HCT116 (cell line): ENCODE measurements around the gene FAM227A. TPM values are rescaled to one million over a fixed set of nuclear protein-coding genes. Genes with fewer than 3 reads are reported as not detected.

Source experiments
- ATAC-seq: fragments of 200-7000 bp; cut with Tn5 transposase; 2 replicates; pipeline ENCODE4 v1.9.1; 2020; ENCODE audit warnings: mild to moderate bottlenecking, moderate library complexity
- BruUV-seq: library from RNA; stranded (reverse); fragments of 400-500 nt; replicated peaks from 2 replicates; lab custom pipeline; 2021; lab: Mats Ljungman, UMichigan
- CTCF ChIA-PET: fragments of 300-600 bp; sonication (Branson Sonifier 250); formaldehyde crosslinking; loops from one replicate; lab custom pipeline; 2021; ENCODE audit warnings: antibody characterized with exemption; lab: Charles Lee
- POLR2A ChIA-PET: fragments of 300-600, 350-600 bp; sonication (Branson Sonifier 250); formaldehyde crosslinking; loops from one replicate; lab custom pipeline; 2021; ENCODE audit warnings: antibody characterized with exemption; lab: Charles Lee
- RAD21 ChIA-PET, 2 experiments: fragments of 300-600 bp; sonication (Branson Sonifier 250); formaldehyde crosslinking; loops; one replicate each; lab custom pipeline; 2023; ENCODE audit warnings: low total read pairs in 2 of 2; ENCODE audit not compliant: uncharacterized antibody in 2 of 2, unreplicated experiment in 2 of 2, low non-redundant PET in 1 of 2; lab: Charles Lee
- DNase-seq: peaks from one replicate; pipeline ENCODE4 v3.0.0-alpha.2; 2010; ENCODE audit warnings: low read depth, low spot score
- H2AFZ ChIP-seq: fragments of 200-600 bp; shearing (Covaris generic), sonication (generic); 2 replicates; pipeline ENCODE4 v1.6.1; 2017; ENCODE audit warnings: low read depth, mixed run types, mixed read lengths, antibody characterized with exemption, low read length; ENCODE audit not compliant: poor library complexity, severe bottlenecking
- H3K27ac ChIP-seq: 2 replicates; pipeline ENCODE4 v1.5.1; 2012; ENCODE audit warnings: low read depth, low read length
- H3K27me3 ChIP-seq: fragments of 200-600 bp; sonication (generic); 2 replicates; pipeline ENCODE4 v1.6.1; 2016; ENCODE audit warnings: mixed run types, low read length, mixed read lengths; ENCODE audit not compliant: insufficient read depth
- H3K36me3 ChIP-seq, 2 experiments: fragments of 200-500 bp in 1 of 2; fragments of 200-600 bp in 1 of 2; sonication (Bioruptor generic) in 1 of 2; sonication (generic) in 1 of 2; 2 replicates each; pipeline versions ENCODE4 v1.5.1 to v1.6.1; 2014 to 2016; ENCODE audit warnings: low read length in 2 of 2, inconsistent platforms in 1 of 2, mixed read lengths in 1 of 2, mixed run types in 1 of 2; ENCODE audit not compliant: insufficient read depth in 2 of 2, control insufficient read depth in 1 of 2
- H3K4me1 ChIP-seq, 2 experiments: fragments of 200-600 bp in 1 of 2; sonication (generic) in 1 of 2; 2 replicates each; pipeline versions ENCODE4 v1.5.1 to v1.6.1; 2012 to 2017; ENCODE audit warnings: low read length in 2 of 2, inconsistent platforms in 1 of 2, mild to moderate bottlenecking in 1 of 2, mixed read lengths in 1 of 2, mixed run types in 1 of 2, moderate library complexity in 1 of 2; ENCODE audit not compliant: insufficient read depth in 2 of 2, control insufficient read depth in 1 of 2
- H3K4me2 ChIP-seq: fragments of 200-600 bp; sonication (generic); 2 replicates; pipeline ENCODE4 v1.6.1; 2017; ENCODE audit warnings: mixed run types, low read length, mixed read lengths
- H3K4me3 ChIP-seq, 2 experiments: fragments of 200-600 bp in 1 of 2; sonication (generic) in 1 of 2; replicated peaks in 1 of 2; 2 replicates each; pipeline ENCODE4 v1.5.1; 2011 to 2016; ENCODE audit warnings: low read length in 2 of 2, control low read depth in 1 of 2, low read depth in 1 of 2, mild to moderate bottlenecking in 1 of 2, mixed read lengths in 1 of 2, mixed run types in 1 of 2
- H3K79me2 ChIP-seq: fragments of 200-600 bp; sonication (generic); 2 replicates; pipeline ENCODE4 v1.6.1; 2017; ENCODE audit warnings: mild to moderate bottlenecking, mixed run types, low read length, moderate library complexity, mixed read lengths; ENCODE audit not compliant: insufficient read depth
- H3K9ac ChIP-seq: fragments of 200-600 bp; sonication (generic); 2 replicates; pipeline ENCODE4 v1.6.1; 2016; ENCODE audit warnings: low read length, mixed read lengths
- H3K9me2 ChIP-seq: fragments of 200-600 bp; sonication (generic), shearing (Covaris generic); 2 replicates; pipeline ENCODE4 v1.6.1; 2017; ENCODE audit warnings: mixed run types, mild to moderate bottlenecking, moderate library complexity; ENCODE audit not compliant: insufficient read depth
- H3K9me3 ChIP-seq, 2 experiments: fragments of 200-500 bp in 1 of 2; fragments of 200-600 bp in 1 of 2; sonication (Bioruptor generic) in 1 of 2; sonication (generic) in 1 of 2; 2 replicates each; pipeline ENCODE4 v1.6.1; 2014 to 2017; ENCODE audit warnings: low read length in 2 of 2, mixed read lengths in 2 of 2, inconsistent platforms in 1 of 2, low read depth in 1 of 2, mild to moderate bottlenecking in 1 of 2, mixed run types in 1 of 2, moderate library complexity in 1 of 2; ENCODE audit not compliant: control insufficient read depth in 1 of 2, insufficient read depth in 1 of 2
- H4K20me1 ChIP-seq: fragments of 200-600 bp; sonication (generic), shearing (Covaris generic); 2 replicates; pipeline ENCODE4 v1.6.1; 2017; ENCODE audit warnings: mixed run types, mild to moderate bottlenecking, moderate library complexity; ENCODE audit not compliant: insufficient read depth
- ATF3 ChIP-seq: IDR thresholded peaks from 2 replicates; pipeline ENCODE4 v1.6.1; 2012
- CEBPB ChIP-seq: IDR thresholded peaks from 2 replicates; pipeline ENCODE4 v1.6.1; 2012; ENCODE audit warnings: low read depth
- CTCF ChIP-seq, 3 experiments: fragments of 200-600 bp in 1 of 3; sonication (generic) in 1 of 3; IDR thresholded peaks in 2 of 3; conservative IDR thresholded peaks in 1 of 3; 2 replicates each; pipeline ENCODE4 v1.5.1; 2012 to 2017; ENCODE audit warnings: low read depth in 2 of 3, low read length in 2 of 3, antibody characterized with exemption in 1 of 3, borderline replicate concordance in 1 of 3, control low read depth in 1 of 3, mild to moderate bottlenecking in 1 of 3, mixed read lengths in 1 of 3, mixed run types in 1 of 3, moderate library complexity in 1 of 3; ENCODE audit not compliant: insufficient read depth in 1 of 3
- ELF1 ChIP-seq: IDR thresholded peaks from 2 replicates; pipeline ENCODE4 v1.6.1; 2012; ENCODE audit warnings: low read depth, borderline replicate concordance
- JUND ChIP-seq: IDR thresholded peaks from 2 replicates; pipeline ENCODE4 v1.6.1; 2012
- MAX ChIP-seq: IDR thresholded peaks from 2 replicates; pipeline ENCODE4 v1.6.1; 2012
- POLR2A ChIP-seq: IDR thresholded peaks from 2 replicates; pipeline ENCODE4 v1.7.0; 2011; ENCODE audit warnings: borderline replicate concordance; ENCODE audit not compliant: insufficient read depth, insufficient read length; ENCODE audit errors: extremely low read depth
- POLR2AphosphoS5 ChIP-seq: IDR thresholded peaks from 2 replicates; pipeline ENCODE4 v1.6.1; 2011; ENCODE audit warnings: mild to moderate bottlenecking, low read depth, low read length, moderate library complexity
- RAD21 ChIP-seq: IDR thresholded peaks from 2 replicates; pipeline ENCODE4 v1.6.1; 2012; ENCODE audit warnings: low read depth, mild to moderate bottlenecking
- REST ChIP-seq: IDR thresholded peaks from 2 replicates; pipeline ENCODE4 v1.6.1; 2012; ENCODE audit warnings: low read depth
- SIN3A ChIP-seq: IDR thresholded peaks from 2 replicates; pipeline ENCODE4 v1.6.1; 2012; ENCODE audit warnings: low read depth
- SP1 ChIP-seq: IDR thresholded peaks from 2 replicates; pipeline ENCODE4 v1.6.1; 2012; ENCODE audit warnings: low read depth
- SRF ChIP-seq: IDR thresholded peaks from 2 replicates; pipeline ENCODE4 v1.6.1; 2012; ENCODE audit warnings: low read depth
- ZFX ChIP-seq: fragments of 450-650 bp; IDR thresholded peaks from 2 replicates; pipeline ENCODE4 v1.6.1; 2017
- ZNF274 ChIP-seq: fragments of 200-500 bp; sonication (Bioruptor generic); IDR thresholded peaks from 2 replicates; pipeline ENCODE4 v1.6.1; 2014; ENCODE audit warnings: mild to moderate bottlenecking, low read depth, low read length, inconsistent platforms
- intact Hi-C: fragments of 100-400 bp; cut with micrococcal nuclease; formaldehyde crosslinking; loops from 2 replicates; pipeline ENCODE4 v1.10.0; 2022
- total RNA-seq: library from RNA; stranded (reverse); gene quantifications from one replicate; pipeline ENCODE4 v1.2.1, GENCODE V29; 2021; ENCODE audit not compliant: unreplicated experiment

Gene FAM227A
- total RNA-seq, 1 experiment from 2014 or later, result 3.9 TPM

- BruUV-seq, result no TSS peak
- RAD21 ChIA-PET, result no interaction called here
- Histone ChIP-seq H3K4me2 (no peak overlapping the region), H3K9ac (no peak overlapping the region), H3K9me2 (no peaks in the 10 kb centered on the region), H3K4me1 (peaks cover 0 to under 1% of the 10 kb centered on the region in 2 experiments; a peak in 1 of 4 replicates), H3K9me3 (no peaks in the 10 kb centered on the region), H3K4me3 (no peak overlapping the region), H3K36me3 (peaks cover 18 to 62% of the 10 kb centered on the region in 2 experiments), H2AFZ (no peak overlapping the region), H3K27ac (no peak overlapping the region), H4K20me1 (0 out of 2 replicates have a peak, but pooled peaks cover 13% of the 10 kb centered on the region), H3K79me2 (peaks cover 71% of the 10 kb centered on the region), H3K27me3 (no peaks in the 10 kb centered on the region)
- CTCF ChIA-PET, result interaction anchor here (0.7 to 1.5 kb wide), 2 partner anchors 8 to 57 kb away, joined by 3 read pairs; partner anchors contain the start of gene TOMM22
- no peak for TF ChIP-seq ZNF274
- no peak for TF ChIP-seq POLR2A
- TF ChIP-seq SP1, result no peak
- TF ChIP-seq JUND, result no peak
- TF ChIP-seq MAX, result no peak
- no peak for DNase-seq
- POLR2A ChIA-PET, result no interaction called here
- intact Hi-C loops, result no loop called here
- no peak for ATAC-seq
Measured at GRCh38 chr22:38689651-38690050, 33.5 kb upstream of the FAM227A start.

GRCh38 chr22:38685761-38686160 is 29.6 kb upstream of the FAM227A start:
- Histone ChIP-seq H3K9me3 (peaks cover 4 to 7% of the 10 kb centered on the region in 2 experiments; a peak in 1 of 4 replicates), H4K20me1 (0 out of 2 replicates have a peak, but pooled peaks cover 7% of the 10 kb centered on the region), H3K79me2 (peaks cover 64% of the 10 kb centered on the region), H3K4me1 (peaks cover 2 to 12% of the 10 kb centered on the region in 2 experiments; a peak in 3 of 4 replicates), H3K4me3 (no peak overlapping the region), H3K4me2 (no peak overlapping the region), H3K27ac (no peak overlapping the region), H2AFZ (no peak overlapping the region), H3K9me2 (no peaks in the 10 kb centered on the region), H3K36me3 (peaks cover 27 to 64% of the 10 kb centered on the region in 2 experiments), H3K9ac (no peak overlapping the region), H3K27me3 (no peaks in the 10 kb centered on the region)
- ATAC-seq, result no peak
- no TSS peak for BruUV-seq
- ChIA-PET POLR2A (no interaction called here), RAD21 (no interaction called here), CTCF (no interaction called here)
- DNase-seq, result no peak
- intact Hi-C loops, result no loop called here
- TF ChIP-seq ATF3 (no peak), ZFX (no peak), ELF1 (no peak), REST (no peak), CEBPB (no peak), CTCF (IDR thresholded peaks at IDR 0.05 in 2 of 3, conservative IDR thresholded peaks at IDR 0.05 in 1 of 3; ENCODE audit: borderline replicate concordance in 1 of 3, insufficient read depth in 1 of 3, low read depth in 2 of 3, low read length in 2 of 3) (no peak), POLR2AphosphoS5 (no peak), MAX (no peak), RAD21 (no peak), SRF (no peak), SP1 (no peak), POLR2A (no peak), JUND (no peak), SIN3A (no peak)
